Stimulated activated CD4-positive, alpha-beta T cell treated with anti-CD3 and anti-CD28 coated beads, TNF-alpha, amount 100 ng/mL, for 48 hours (primary cell): ENCODE results near the gene CDK6.

ENCODE experiments used
- DNase-seq, 3 donors: peaks; one replicate each; pipeline ENCODE4 v3.0.0-alpha.2; 2020; ENCODE audit warnings: low read depth in 3 of 3

CDK6 gene

GRCh38 chr7:92681633-92682032, 154.7 kb downstream of the CDK6 start:
- no peak for DNase-seq

GRCh38 chr7:92680442-92680841, 155.9 kb downstream of the CDK6 start:
- no peak for DNase-seq

- DNase-seq = no peak
Observed at GRCh38 chr7:92678291-92678920, 158.0 kb downstream of the CDK6 start.

- no peak for DNase-seq
Observed at GRCh38 chr7:92674379-92674778, 162.0 kb downstream of the CDK6 start.

GRCh38 chr7:92671505-92672169, 164.7 kb downstream of the CDK6 start:
- DNase-seq = no peak

GRCh38 chr7:92670204-92670851, 166.0 kb downstream of the CDK6 start:
- DNase-seq = no peak

- DNase-seq = no peak
Observed at GRCh38 chr7:92669616-92670165, 166.7 kb downstream of the CDK6 start.

GRCh38 chr7:92668564-92668963, 167.8 kb downstream of the CDK6 start:
- no peak for DNase-seq

GRCh38 chr7:92667816-92668535, 168.4 kb downstream of the CDK6 start:
- DNase-seq = no peak

GRCh38 chr7:92665926-92666325, 170.4 kb downstream of the CDK6 start:
- no peak for DNase-seq

GRCh38 chr7:92661651-92662050, 174.7 kb downstream of the CDK6 start:
- DNase-seq = no peak

- no peak for DNase-seq
Observed at GRCh38 chr7:92658671-92659070, 177.7 kb downstream of the CDK6 start.

- DNase-seq = no peak
Observed at GRCh38 chr7:92657391-92657790, 179.0 kb downstream of the CDK6 start.

- DNase-seq = no peak
Observed at GRCh38 chr7:92656121-92656520, 180.3 kb downstream of the CDK6 start.

GRCh38 chr7:92655346-92655884, 181.0 kb downstream of the CDK6 start:
- DNase-seq = no peak

GRCh38 chr7:92653136-92653535, 183.2 kb downstream of the CDK6 start:
- DNase-seq = no peak

GRCh38 chr7:92652536-92652935, 183.8 kb downstream of the CDK6 start:
- DNase-seq = no peak

GRCh38 chr7:92650391-92650790, 186.0 kb downstream of the CDK6 start:
- DNase-seq = no peak

GRCh38 chr7:92648067-92648466, 188.3 kb downstream of the CDK6 start:
- no peak for DNase-seq

GRCh38 chr7:92647652-92648051, 188.7 kb downstream of the CDK6 start:
- no peak for DNase-seq

GRCh38 chr7:92647011-92647625, 189.3 kb downstream of the CDK6 start:
- no peak for DNase-seq
